Measurements from ENCODE around the gene MERTK.

DNA sequence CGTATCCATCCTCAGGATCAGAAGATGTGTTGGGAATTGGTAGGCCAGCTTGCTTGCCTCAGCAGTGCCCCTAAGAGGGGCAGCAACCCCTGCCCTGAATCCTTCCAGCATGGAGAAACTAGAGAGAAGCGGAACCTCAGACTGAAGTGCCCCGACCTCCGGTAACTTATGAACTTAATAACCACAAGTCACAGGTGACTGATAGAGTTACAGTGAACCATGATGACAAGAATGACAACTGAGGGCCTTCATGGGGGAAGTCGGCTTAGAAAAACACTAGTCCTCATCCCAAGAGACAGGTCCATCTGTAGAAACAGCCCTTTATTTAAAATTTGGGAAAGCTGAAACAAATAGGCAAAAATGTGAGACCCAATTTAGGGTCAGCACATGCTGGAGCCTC lies 114.1 kb downstream of the MERTK start:
- TF ChIP-seq, protein P1, sequence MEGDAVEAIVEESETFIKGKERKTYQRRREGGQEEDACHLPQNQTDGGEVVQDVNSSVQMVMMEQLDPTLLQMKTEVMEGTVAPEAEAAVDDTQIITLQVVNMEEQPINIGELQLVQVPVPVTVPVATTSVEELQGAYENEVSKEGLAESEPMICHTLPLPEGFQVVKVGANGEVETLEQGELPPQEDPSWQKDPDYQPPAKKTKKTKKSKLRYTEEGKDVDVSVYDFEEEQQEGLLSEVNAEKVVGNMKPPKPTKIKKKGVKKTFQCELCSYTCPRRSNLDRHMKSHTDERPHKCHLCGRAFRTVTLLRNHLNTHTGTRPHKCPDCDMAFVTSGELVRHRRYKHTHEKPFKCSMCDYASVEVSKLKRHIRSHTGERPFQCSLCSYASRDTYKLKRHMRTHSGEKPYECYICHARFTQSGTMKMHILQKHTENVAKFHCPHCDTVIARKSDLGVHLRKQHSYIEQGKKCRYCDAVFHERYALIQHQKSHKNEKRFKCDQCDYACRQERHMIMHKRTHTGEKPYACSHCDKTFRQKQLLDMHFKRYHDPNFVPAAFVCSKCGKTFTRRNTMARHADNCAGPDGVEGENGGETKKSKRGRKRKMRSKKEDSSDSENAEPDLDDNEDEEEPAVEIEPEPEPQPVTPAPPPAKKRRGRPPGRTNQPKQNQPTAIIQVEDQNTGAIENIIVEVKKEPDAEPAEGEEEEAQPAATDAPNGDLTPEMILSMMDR (IDR thresholded peaks at IDR 0.05) = no peak
- no peak for TF ChIP-seq POLR2A (IDR thresholded peaks at IDR 0.05)

Measured in ovary (tissue), 3 donors.